Sciatic nerve (tissue), 2 donors: ENCODE data around the gene SLN. TPM values are rescaled to one million over a fixed set of nuclear protein-coding genes. Genes with fewer than 3 reads are reported as not detected.
"Not testable (repeated sequence)": the region's sequence is repeated elsewhere in the genome, so short reads cannot be mapped to it uniquely, and the experiment has no call there.

Source experiments
- ATAC-seq: fragments of 200-7000 bp; cut with Tn5 transposase; one replicate; pipeline ENCODE4 v1.9.1; 2020; ENCODE audit warnings: mild to moderate bottlenecking, moderate library complexity
- DNase-seq: peaks from one replicate; pipeline ENCODE4 v3.0.0-alpha.2; 2020; ENCODE audit warnings: low spot score
- intact Hi-C: fragments of 100-400 bp; cut with DNase I; formaldehyde crosslinking; loops from one replicate; pipeline ENCODE4 v1.14.2; 2022
- total RNA-seq: library from RNA; stranded (reverse); fragmentation: NEBNext Ultra II Directional; extraction: Animal tissue kit (Norgen Biotek cat#: 25700); gene quantifications from one replicate; pipeline ENCODE4 v1.2.1, GENCODE V29; 2021
- donor health status: DM: no; HTN: no; CAD: no.
- donor health status: DM: no; HTN: no; CAD: no.

Gene SLN
- total RNA-seq: not detected

- intact Hi-C loops: no loop called here
- ATAC-seq: no peak
- no peak for DNase-seq
Measured at GRCh38 chr11:107711861-107712755, at the start of gene SLN. Gene SLN (minus strand): TSS chr11:107712056.

GRCh38 chr11:107758719-107759355 lies 47.0 kb upstream of the SLN start:
- DNase-seq, ATAC-seq: not testable (repeated sequence)
- intact Hi-C loops: loop anchor here (1.0 kb wide), 1 partner anchor 20 kb away; no protein-coding TSS in a partner anchor

GRCh38 chr11:107757661-107758060 lies 45.8 kb upstream of the SLN start:
- DNase-seq (no peak), ATAC-seq (no peak)
- intact Hi-C loops: loop anchor here (1.0 kb wide), 1 partner anchor 18 kb away; no protein-coding TSS in a partner anchor

- ATAC-seq (no peak), DNase-seq (no peak)
- intact Hi-C loops: no loop called here
Measured at GRCh38 chr11:107756553-107756952, 44.7 kb upstream of the SLN start.

GRCh38 chr11:107752949-107753822 lies 41.3 kb upstream of the SLN start:
- no peak for ATAC-seq
- intact Hi-C loops: no loop called here
- no peak for DNase-seq

- no peak for DNase-seq
- intact Hi-C loops: no loop called here
- no peak for ATAC-seq
Measured at GRCh38 chr11:107752508-107752907, 40.7 kb upstream of the SLN start.

- intact Hi-C loops: no loop called here
- no peak for DNase-seq
- no peak for ATAC-seq
Measured at GRCh38 chr11:107751082-107751481, 39.2 kb upstream of the SLN start.

GRCh38 chr11:107750313-107750712 lies 38.5 kb upstream of the SLN start:
- ATAC-seq (no peak), DNase-seq (no peak)
- intact Hi-C loops: no loop called here

GRCh38 chr11:107747622-107748021 lies 35.8 kb upstream of the SLN start:
- peak; percentile 87 for ATAC-seq
- no peak for DNase-seq
- intact Hi-C loops: no loop called here

GRCh38 chr11:107744736-107745135 lies 32.9 kb upstream of the SLN start:
- intact Hi-C loops: no loop called here
- ATAC-seq (no peak), DNase-seq (no peak)

GRCh38 chr11:107743191-107743590 lies 31.3 kb upstream of the SLN start:
- ATAC-seq (no peak), DNase-seq (no peak)
- intact Hi-C loops: no loop called here

GRCh38 chr11:107741044-107741823 lies 29.4 kb upstream of the SLN start:
- ATAC-seq (no peak), DNase-seq (no peak)
- intact Hi-C loops: no loop called here

GRCh38 chr11:107740271-107740670 lies 28.4 kb upstream of the SLN start:
- intact Hi-C loops: no loop called here
- no peak for DNase-seq

GRCh38 chr11:107736546-107736945 lies 24.7 kb upstream of the SLN start:
- no peak for ATAC-seq
- no peak for DNase-seq
- intact Hi-C loops: no loop called here

More at GRCh38 chr11:107740271-107740670, 28.4 kb upstream of the SLN start:
- ATAC-seq: no peak

GRCh38 chr11:107733518-107733917 lies 21.7 kb upstream of the SLN start:
- intact Hi-C loops: no loop called here
- DNase-seq (no peak), ATAC-seq (no peak)

GRCh38 chr11:107732689-107733051 lies 20.8 kb upstream of the SLN start:
- intact Hi-C loops: no loop called here
- ATAC-seq (no peak), DNase-seq (no peak)

GRCh38 chr11:107731941-107732688 lies 20.3 kb upstream of the SLN start:
- intact Hi-C loops: no loop called here
- ATAC-seq: no peak
- no peak for DNase-seq

- intact Hi-C loops: no loop called here
- no peak for ATAC-seq
- no peak for DNase-seq
Measured at GRCh38 chr11:107722662-107723061, 10.8 kb upstream of the SLN start.
